Neural progenitor cell (in vitro differentiated cells): Measurements from ENCODE around the gene HSPA4L. TPM values are rescaled to one million over a fixed set of nuclear protein-coding genes. Genes with fewer than 3 reads are reported as not detected.

Experiments
- DNase-seq: peaks from one replicate; pipeline ENCODE4 v3.0.0-alpha.2; 2016; ENCODE audit warnings: low spot score
- H2AFZ ChIP-seq: fragments of 200-600 bp; sonication (generic); replicated peaks from 2 replicates; pipeline ENCODE4 v1.6.1; 2016; ENCODE audit warnings: antibody characterized with exemption
- H3F3A ChIP-seq: fragments of 200-600 bp; sonication (generic); 2 replicates; pipeline ENCODE4 v1.6.1; 2016; ENCODE audit warnings: antibody characterized with exemption, low read depth
- H3K27ac ChIP-seq: fragments of 200-600 bp; sonication (generic); 2 replicates; pipeline ENCODE4 v1.5.1; 2016; ENCODE audit warnings: mild to moderate bottlenecking
- H3K27me3 ChIP-seq: fragments of 200-600 bp; sonication (generic); 2 replicates; pipeline ENCODE4 v1.6.1; 2016; ENCODE audit warnings: mild to moderate bottlenecking, moderate library complexity
- H3K36me3 ChIP-seq: fragments of 200-600 bp; sonication (generic); 2 replicates; pipeline ENCODE4 v1.5.1; 2016
- H3K4me1 ChIP-seq: fragments of 200-600 bp; sonication (generic); 2 replicates; pipeline ENCODE4 v1.6.1; 2016; ENCODE audit warnings: mixed run types
- H3K4me2 ChIP-seq: fragments of 200-600 bp; sonication (generic); 2 replicates; pipeline ENCODE4 v1.6.1; 2016
- H3K4me3 ChIP-seq: fragments of 200-600 bp; sonication (generic); 2 replicates; pipeline ENCODE4 v1.5.1; 2016
- H3K79me2 ChIP-seq: fragments of 200-600 bp; sonication (generic); 2 replicates; pipeline ENCODE4 v1.6.1; 2016; ENCODE audit warnings: low read depth
- H3K9ac ChIP-seq: fragments of 200-600 bp; sonication (generic); 2 replicates; pipeline ENCODE4 v1.6.1; 2016
- H3K9me3 ChIP-seq: fragments of 200-600 bp; sonication (generic); 2 replicates; pipeline ENCODE4 v1.5.1; 2016; ENCODE audit warnings: low read depth
- H4K20me1 ChIP-seq: fragments of 200-600 bp; sonication (generic); 2 replicates; pipeline ENCODE4 v1.6.1; 2016; ENCODE audit warnings: low read depth
- H3K27ac Mint-ChIP-seq: 3 replicates; pipeline ENCODE4 v1.8.0; 2021; ENCODE audit warnings: mixed read lengths
- H3K27me3 Mint-ChIP-seq: 2 replicates; pipeline ENCODE4 v1.8.0; 2022; ENCODE audit warnings: low read depth, mild to moderate bottlenecking, inconsistent platforms, moderate library complexity, mixed read lengths; ENCODE audit not compliant: insufficient read depth
- H3K36me3 Mint-ChIP-seq: 3 replicates; pipeline ENCODE4 v1.8.0; 2021; ENCODE audit warnings: mixed read lengths
- H3K4me1 Mint-ChIP-seq: 3 replicates; pipeline ENCODE4 v1.8.0; 2021; ENCODE audit warnings: mixed read lengths
- H3K4me3 Mint-ChIP-seq: 3 replicates; pipeline ENCODE4 v1.8.0; 2021; ENCODE audit warnings: mild to moderate bottlenecking, moderate library complexity, mixed read lengths
- H3K9me3 Mint-ChIP-seq: 3 replicates; pipeline ENCODE4 v1.8.0; 2020; ENCODE audit warnings: mixed read lengths
- EZH2 ChIP-seq: fragments of 200-600 bp; sonication (generic); IDR thresholded peaks from 2 replicates; pipeline ENCODE4 v1.6.1; 2017; ENCODE audit warnings: antibody characterized with exemption, mild to moderate bottlenecking, moderate library complexity
- EZH2phosphoT487 ChIP-seq: fragments of 200-600 bp; sonication (generic); IDR thresholded peaks from 2 replicates; pipeline ENCODE4 v1.6.1; 2017; ENCODE audit warnings: antibody characterized with exemption
- total RNA-seq: library from RNA; depleted of rRNA; stranded (reverse); fragments of >200 nt; gene quantifications from 2 replicates; pipeline ENCODE4 v1.2.3, GENCODE V29; 2015; ENCODE audit warnings: low replicate concordance
- TF ChIP-seq, protein P1 (sequence below): fragments of 200-600 bp; sonication (generic); IDR thresholded peaks from 2 replicates; pipeline ENCODE4 v1.5.1; 2017; ENCODE audit warnings: antibody characterized with exemption, mild to moderate bottlenecking

Gene HSPA4L
- total RNA-seq, 1 donor from 2014 or later, result 0.67 TPM

DNA sequence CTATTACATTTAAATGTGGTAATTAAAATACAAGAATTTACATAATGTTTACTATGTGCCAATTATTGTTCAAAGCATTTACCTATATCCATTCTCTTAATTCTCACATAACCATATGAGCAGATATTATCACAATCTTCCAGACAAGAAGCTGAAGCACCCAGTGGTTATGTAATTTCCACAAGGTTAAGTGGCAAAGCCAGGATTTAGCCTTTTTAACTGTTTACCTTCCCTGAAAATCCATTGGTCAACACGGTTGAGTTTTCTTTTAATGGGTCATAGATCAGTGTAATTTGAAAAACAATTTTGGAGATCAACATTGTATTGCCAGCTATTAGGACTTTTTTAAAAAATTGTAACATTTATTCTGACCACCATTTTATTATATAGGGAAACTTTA is 11.4 kb downstream of the HSPA4L start:
- TF ChIP-seq EZH2, result no peak
- TF ChIP-seq, protein P1, sequence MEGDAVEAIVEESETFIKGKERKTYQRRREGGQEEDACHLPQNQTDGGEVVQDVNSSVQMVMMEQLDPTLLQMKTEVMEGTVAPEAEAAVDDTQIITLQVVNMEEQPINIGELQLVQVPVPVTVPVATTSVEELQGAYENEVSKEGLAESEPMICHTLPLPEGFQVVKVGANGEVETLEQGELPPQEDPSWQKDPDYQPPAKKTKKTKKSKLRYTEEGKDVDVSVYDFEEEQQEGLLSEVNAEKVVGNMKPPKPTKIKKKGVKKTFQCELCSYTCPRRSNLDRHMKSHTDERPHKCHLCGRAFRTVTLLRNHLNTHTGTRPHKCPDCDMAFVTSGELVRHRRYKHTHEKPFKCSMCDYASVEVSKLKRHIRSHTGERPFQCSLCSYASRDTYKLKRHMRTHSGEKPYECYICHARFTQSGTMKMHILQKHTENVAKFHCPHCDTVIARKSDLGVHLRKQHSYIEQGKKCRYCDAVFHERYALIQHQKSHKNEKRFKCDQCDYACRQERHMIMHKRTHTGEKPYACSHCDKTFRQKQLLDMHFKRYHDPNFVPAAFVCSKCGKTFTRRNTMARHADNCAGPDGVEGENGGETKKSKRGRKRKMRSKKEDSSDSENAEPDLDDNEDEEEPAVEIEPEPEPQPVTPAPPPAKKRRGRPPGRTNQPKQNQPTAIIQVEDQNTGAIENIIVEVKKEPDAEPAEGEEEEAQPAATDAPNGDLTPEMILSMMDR, result no peak
- TF ChIP-seq EZH2phosphoT487, result no peak
- no peak for DNase-seq
- H3F3A ChIP-seq, result no peaks in the 10 kb centered on the region
- H3K9me3 ChIP-seq, result no peaks in the 10 kb centered on the region
- H3K27ac ChIP-seq, result no peak overlapping the region
- no peak overlapping the region for H3K9ac ChIP-seq
- H2AFZ ChIP-seq, result no peak overlapping the region
- Mint-ChIP-seq H3K4me1 (no peaks in the 10 kb centered on the region), H3K4me3 (no peak overlapping the region), H3K36me3 (no peaks in the 10 kb centered on the region), H3K27me3 (no peaks in the 10 kb centered on the region), H3K9me3 (no peaks in the 10 kb centered on the region), H3K27ac (no peak overlapping the region)
- no peak overlapping the region for H3K4me2 ChIP-seq
- H3K4me1 ChIP-seq, result no peaks in the 10 kb centered on the region
- no peak overlapping the region for H3K4me3 ChIP-seq
- H4K20me1 ChIP-seq, result no peaks in the 10 kb centered on the region
- H3K27me3 ChIP-seq, result no peaks in the 10 kb centered on the region
- no peaks in the 10 kb centered on the region for H3K79me2 ChIP-seq
- no peaks in the 10 kb centered on the region for H3K36me3 ChIP-seq

DNA sequence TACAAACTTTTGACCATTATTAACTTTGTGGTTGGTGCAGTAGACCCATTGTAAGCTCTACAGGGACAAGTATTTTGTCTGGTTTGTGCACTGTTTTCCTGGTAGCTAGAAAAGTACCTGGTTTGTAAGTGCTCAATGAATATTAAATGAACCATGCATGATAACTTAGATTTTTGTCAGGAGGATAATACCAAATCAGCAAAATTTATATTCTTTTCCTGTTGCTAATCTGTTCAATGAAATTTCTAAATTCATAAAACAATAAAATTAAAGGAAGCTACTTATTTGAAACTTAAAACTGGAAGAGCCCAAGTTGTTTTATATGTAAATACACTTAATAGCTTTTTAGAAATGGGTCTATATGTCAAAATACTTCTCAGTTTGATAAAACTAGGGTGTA is 17.6 kb downstream of the HSPA4L start:
- DNase-seq, result no peak
- H3K36me3 Mint-ChIP-seq, result no peaks in the 10 kb centered on the region
- no peaks in the 10 kb centered on the region for H3K27me3 Mint-ChIP-seq
- no peaks in the 10 kb centered on the region for H3K27me3 ChIP-seq
- no peaks in the 10 kb centered on the region for H3F3A ChIP-seq
- H4K20me1 ChIP-seq, result no peaks in the 10 kb centered on the region
- no peaks in the 10 kb centered on the region for H3K79me2 ChIP-seq
- no peak overlapping the region for H3K4me3 Mint-ChIP-seq
- no peak overlapping the region for H3K4me3 ChIP-seq
- peaks cover 4% of the 10 kb centered on the region for H3K9me3 ChIP-seq
- no peak overlapping the region for H2AFZ ChIP-seq
- H3K9me3 Mint-ChIP-seq, result no peaks in the 10 kb centered on the region
- no peak overlapping the region for H3K4me2 ChIP-seq
- no peaks in the 10 kb centered on the region for H3K4me1 ChIP-seq
- no peak overlapping the region for H3K27ac ChIP-seq
- TF ChIP-seq, protein P1, result no peak
- no peak for TF ChIP-seq EZH2phosphoT487
- no peak for TF ChIP-seq EZH2
- no peak overlapping the region for H3K9ac ChIP-seq
- H3K4me1 Mint-ChIP-seq, result no peaks in the 10 kb centered on the region
- H3K36me3 ChIP-seq, result no peaks in the 10 kb centered on the region
- H3K27ac Mint-ChIP-seq, result no peak overlapping the region

DNA sequence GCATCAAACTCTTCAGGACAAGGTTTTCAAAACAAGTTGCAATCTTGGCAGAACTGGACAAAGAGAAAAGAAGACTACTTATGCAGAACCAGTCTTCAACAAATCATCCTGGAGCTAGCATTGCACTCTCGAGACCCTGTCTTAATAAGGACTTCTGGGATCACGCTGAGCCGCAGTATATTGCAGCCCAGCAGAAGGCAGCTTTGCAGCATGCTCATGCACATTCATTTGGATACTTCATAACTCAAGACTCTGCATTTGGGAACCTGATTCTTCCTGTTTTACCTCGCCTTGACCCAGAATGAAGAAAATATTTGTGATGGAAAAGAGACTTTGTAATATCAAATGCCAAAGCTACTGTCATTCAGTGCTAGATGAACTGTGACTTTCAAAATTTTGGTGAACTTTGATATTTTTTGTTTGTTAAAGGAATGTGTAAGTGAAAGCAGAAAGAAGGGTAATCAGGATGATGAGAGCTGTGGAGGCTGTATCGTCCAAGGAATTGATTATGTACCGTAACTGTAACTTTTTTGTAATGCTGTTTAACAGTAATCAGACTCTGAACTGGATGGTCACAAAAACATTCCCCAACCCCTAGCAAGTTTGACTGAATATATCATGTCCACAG is 27.2 kb downstream of the HSPA4L start:
- Histone ChIP-seq H3K27me3 (no peaks in the 10 kb centered on the region), H3K4me3 (no peak overlapping the region), H3K4me2 (no peak overlapping the region), H3F3A (no peaks in the 10 kb centered on the region), H3K9ac (no peak overlapping the region), H3K79me2 (no peaks in the 10 kb centered on the region), H3K4me1 (no peaks in the 10 kb centered on the region), H4K20me1 (no peaks in the 10 kb centered on the region), H3K9me3 (no peaks in the 10 kb centered on the region), H2AFZ (no peak overlapping the region), H3K36me3 (no peaks in the 10 kb centered on the region), H3K27ac (no peak overlapping the region)
- Mint-ChIP-seq H3K27ac (no peak overlapping the region), H3K4me3 (no peak overlapping the region), H3K4me1 (no peaks in the 10 kb centered on the region), H3K9me3 (no peaks in the 10 kb centered on the region), H3K36me3 (no peaks in the 10 kb centered on the region), H3K27me3 (no peaks in the 10 kb centered on the region)
- DNase-seq, result peak; percentile 15
- TF ChIP-seq EZH2 (no peak), EZH2phosphoT487 (no peak)
- TF ChIP-seq, protein P1, result peak; percentile 20
